Right forelimb (tissue), 1 donor: Measurements from ENCODE around the gene REPIN1.

Experiments
- DNase-seq: peaks from one replicate; pipeline ENCODE4 v3.0.0-alpha.2; 2018

The REPIN1 gene

DNA sequence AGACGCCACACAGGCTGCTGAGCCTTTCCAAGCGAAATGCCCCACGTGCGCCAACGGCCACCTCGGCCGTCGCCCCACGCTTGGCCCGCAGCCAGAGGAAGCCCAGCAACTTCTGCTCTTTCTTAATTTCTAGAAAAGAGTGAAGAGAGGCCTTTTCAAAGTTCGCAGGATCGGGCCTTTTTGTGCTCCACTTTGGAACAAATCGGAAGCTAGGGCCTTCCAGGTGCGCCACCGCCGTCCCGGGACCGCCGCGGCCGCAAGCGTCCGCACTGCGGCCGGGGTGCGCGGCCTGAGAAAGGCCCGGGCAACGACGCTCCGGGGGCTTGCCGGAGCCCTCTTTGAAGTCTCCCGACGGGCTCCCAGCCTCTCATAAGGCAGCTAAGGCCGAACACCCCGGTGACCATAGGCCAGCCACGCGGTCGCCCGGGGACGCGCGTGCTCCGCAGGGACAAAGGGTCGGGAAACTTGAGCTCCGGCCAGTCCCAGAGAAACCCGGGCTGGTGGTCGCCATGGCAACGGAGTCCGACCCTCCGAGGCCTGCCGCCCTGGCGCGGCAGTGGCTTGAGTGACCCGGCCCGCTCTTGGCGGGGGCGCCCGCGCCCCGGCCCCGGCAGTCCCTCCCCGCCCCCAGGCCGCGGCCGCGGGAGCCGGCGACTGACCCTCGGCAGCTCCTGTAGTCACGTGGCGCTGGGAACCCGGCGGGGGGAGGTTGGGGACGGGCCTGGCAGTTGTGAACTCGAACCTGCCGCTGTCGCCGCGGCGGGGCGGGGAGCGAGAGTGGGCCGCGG is at the start of gene REPIN1:
TSS of gene REPIN1 (plus strand) at position 727 of the 788 bp plus-strand sequence. CDS start 890 bp downstream, outside the sequence.
- DNase-seq = peak; percentile 94

GRCh38 chr7:150321788-150322113 is 46.9 kb upstream of the REPIN1 start:
- DNase-seq = peak; percentile 27

GRCh38 chr7:150322114-150322832 is 46.3 kb upstream of the REPIN1 start:
- DNase-seq = no peak

DNA sequence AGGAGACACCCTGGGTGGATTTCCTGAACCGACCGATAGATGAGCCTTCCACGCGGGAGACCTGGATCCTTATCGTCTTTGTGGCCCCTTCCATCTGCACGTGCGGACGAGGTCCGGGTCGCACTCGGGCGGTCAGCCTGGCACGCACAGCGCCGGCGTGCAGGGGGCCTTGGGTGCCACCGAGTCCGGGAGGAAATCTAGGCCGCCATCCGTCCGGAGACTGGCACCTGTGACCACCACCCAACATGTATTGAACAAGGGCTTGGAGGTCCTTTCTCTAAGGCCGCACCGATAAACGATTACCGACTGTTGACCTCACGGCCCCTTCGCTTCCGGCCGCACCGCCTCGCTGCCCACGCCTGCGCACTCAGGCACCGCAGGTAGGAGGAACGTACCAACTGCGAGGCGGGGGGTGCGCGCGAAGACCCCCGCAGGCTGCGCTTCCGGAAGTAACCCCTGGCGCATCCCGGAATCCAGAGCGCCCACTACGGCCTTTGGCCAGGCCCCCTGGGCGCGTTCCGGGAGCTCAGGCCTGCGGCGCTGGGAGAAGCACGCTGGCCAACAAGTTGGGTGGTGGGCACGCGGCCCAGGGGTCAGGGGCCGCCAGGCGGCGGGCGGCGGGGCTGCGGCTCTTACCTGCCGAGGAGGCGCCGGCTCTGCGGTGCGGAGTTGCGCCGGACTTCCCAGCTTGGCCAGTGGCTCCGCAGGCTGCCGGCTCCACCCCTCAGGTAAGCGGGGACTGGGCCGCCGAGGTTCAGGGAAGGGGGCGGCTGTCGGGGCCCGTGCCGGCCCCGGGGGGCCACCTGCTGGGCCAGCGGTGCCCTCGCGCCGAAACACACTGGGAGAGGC is 45.6 kb upstream of the REPIN1 start, which contains the start of the genes ACTR3C and LRRC61:
TSS of gene ACTR3C (minus strand) at position 713 of the 849 bp plus-strand sequence. CDS start 28,249 bp downstream, outside the sequence.
TSS of gene LRRC61 (plus strand) at position 523 of the 849 bp plus-strand sequence. CDS start 13,507 bp downstream, outside the sequence.
- DNase-seq = peak; percentile 62

- DNase-seq = no peak
Observed at GRCh38 chr7:150323682-150324372, 44.8 kb upstream of the REPIN1 start.

DNA sequence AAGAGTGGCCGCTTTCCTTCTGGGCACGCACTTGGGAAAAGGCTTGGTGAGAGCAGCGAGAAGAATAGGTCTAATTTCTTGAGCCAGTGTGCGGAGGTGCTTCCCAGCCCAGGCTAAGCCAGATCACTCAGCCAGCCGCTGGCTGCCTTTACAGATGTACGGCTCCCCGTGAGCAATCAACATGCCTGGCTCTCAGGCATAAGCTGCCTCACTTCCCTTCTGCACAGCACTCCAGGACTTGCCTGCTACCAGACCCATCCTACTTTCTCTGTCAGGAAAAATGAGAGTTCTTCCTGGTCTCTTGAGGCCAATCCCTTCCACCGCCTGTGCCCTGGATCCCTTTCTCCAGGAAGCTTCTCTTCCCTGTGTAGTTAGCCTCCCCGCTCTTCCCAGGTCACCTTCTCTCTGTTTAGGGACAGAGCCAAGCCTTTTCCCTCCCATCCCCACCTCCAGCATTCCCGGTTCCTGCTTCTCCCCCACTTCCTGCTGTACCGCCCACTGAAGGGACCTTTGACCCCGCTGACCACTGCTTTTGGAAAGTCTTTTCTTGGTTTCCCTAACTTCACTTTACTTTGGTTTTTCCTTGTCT is 44.2 kb upstream of the REPIN1 start:
- peak; percentile 44 for DNase-seq

- peak; percentile 29 for DNase-seq
Observed at GRCh38 chr7:150325110-150325611, 43.5 kb upstream of the REPIN1 start.

GRCh38 chr7:150325901-150326300 is 42.7 kb upstream of the REPIN1 start:
- no peak for DNase-seq

GRCh38 chr7:150326657-150327268 is 41.9 kb upstream of the REPIN1 start:
- DNase-seq = no peak

DNA sequence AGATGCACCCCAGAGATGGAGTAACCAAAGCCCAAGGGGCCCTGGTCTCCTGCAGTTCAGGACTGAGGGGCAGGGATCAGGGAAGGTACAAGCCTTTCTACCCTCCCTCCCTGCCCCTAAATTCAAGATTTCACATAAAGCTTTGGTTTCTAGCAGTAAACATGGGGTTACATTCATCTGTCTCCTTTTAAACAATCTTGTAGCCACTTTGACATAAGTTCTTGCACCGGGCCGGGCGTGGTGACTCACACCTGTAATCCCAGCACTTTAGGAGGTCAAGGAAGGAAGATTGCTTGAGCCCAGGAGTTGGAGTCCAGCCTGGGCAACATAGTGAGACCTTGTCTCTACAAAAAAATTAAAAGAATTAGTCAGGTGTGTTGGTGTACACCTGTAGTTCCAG is 41.3 kb upstream of the REPIN1 start:
- DNase-seq = no peak

- DNase-seq = peak; percentile 60
Observed at GRCh38 chr7:150329331-150330120, 39.1 kb upstream of the REPIN1 start.

DNA sequence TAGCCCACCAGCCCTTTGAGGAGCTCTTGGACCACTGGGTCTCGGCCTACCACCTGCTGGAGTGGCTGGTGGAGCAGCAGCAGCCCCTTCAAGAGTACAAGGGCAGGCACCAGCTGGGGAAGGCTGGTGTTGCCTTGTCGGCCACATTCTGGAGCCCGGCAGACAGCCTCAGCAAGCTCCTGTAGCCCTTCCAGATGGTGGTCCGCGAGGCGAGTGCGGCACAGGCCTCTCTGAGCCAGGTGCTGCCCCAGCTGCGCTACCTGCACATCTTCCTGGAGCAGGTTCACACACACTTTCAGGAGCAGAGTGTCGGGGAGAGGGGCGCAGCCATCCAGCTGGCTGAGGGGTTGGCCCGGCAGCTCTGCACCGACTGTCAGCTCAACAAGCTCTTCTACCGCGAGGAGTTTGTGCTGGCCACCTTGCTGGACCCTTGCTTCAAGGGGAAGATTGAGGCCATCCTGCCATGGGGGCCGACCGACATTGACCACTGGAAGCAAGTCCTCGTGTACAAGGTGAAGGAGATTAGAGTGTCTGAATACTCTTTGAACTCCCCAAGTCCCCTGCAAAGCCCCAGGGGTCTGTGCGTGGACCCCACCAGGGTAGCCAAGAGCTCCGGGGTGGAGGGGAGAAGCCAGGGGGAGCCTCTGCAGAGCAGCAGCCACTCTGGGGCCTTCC is 38.3 kb upstream of the REPIN1 start:
- DNase-seq = peak; percentile 48

- DNase-seq = no peak
Observed at GRCh38 chr7:150332852-150333635, 35.6 kb upstream of the REPIN1 start.

DNA sequence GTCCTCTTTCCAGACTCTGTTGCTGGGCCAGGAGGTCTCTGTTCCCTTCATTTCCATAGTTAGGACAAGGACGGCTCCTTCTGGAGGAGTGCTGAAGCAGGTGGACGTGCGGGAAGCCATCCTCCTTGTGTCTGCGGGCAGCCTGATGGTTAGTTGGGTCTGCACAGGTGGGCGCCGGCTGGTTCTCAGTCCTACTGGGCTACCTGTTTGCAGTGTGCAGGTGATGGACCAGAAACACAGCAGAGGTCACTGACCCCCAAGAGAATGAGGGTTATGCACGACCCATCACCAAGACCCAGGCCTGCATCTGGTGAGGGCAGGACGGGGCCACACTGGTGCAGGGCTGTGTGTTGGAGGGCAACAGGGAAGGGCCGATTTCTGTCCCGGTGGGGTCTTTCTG is 35.0 kb upstream of the REPIN1 start:
- DNase-seq = peak; percentile 32

DNA sequence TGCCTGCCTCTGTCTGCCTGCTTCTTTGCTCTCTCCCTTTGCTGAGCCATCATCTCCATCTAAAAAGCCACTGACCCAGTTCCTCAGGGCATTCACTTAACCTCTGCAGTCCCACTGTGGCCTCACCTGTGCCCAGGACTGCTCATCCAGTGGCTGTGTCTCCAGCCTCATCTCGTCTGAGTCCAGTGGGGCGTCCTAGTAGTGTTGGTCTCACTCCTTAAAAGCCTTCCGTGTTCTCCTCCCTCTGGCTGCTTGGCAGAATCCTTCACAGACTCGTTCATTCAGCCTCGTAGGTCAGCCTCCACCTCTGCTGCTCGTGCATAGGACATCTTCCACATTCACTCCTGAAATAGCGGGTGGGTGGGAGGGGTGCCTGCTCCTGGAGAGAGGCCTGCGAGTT is 34.5 kb upstream of the REPIN1 start:
- DNase-seq = no peak

GRCh38 chr7:150335108-150335773 is 33.4 kb upstream of the REPIN1 start:
- DNase-seq = peak; percentile 32

- no peak for DNase-seq
Observed at GRCh38 chr7:150335774-150336112, 32.9 kb upstream of the REPIN1 start.

- no peak for DNase-seq
Observed at GRCh38 chr7:150336746-150337145, 31.9 kb upstream of the REPIN1 start.

GRCh38 chr7:150337179-150337578 is 31.4 kb upstream of the REPIN1 start:
- no peak for DNase-seq
